Nucleus accumbens (tissue), 56 donors: Measurements from ENCODE around the gene RHOC.

Source experiments
- DNase-seq, 56 donors: peaks; one replicate each; lab custom pipeline; 2025; lab: John Stamatoyannopoulos, UW

The RHOC gene

GRCh38 chr1:112718691-112719418 is 11.9 kb upstream of the RHOC start:
- peak in 47 of 56 donors; percentile 23 to 88 (median 61) for DNase-seq

GRCh38 chr1:112717263-112717873 is 10.4 kb upstream of the RHOC start:
- no peak for DNase-seq

GRCh38 chr1:112716133-112716720 is 9.3 kb upstream of the RHOC start:
- peak in 54 of 56 donors; percentile 40 to 94 (median 79) for DNase-seq

GRCh38 chr1:112715264-112716053 is 8.5 kb upstream of the RHOC start, which contains the start of gene PPM1J:
PPM1J (minus strand) TSS chr1:112715332; CDS start chr1:112715301, 31 bp downstream.
- peak in 54 of 56 donors; percentile 27 to 92 (median 71) for DNase-seq

GRCh38 chr1:112714313-112715263 is 7.7 kb upstream of the RHOC start:
- peak in 4 of 56 donors; percentile 30 to 55 (median 36) for DNase-seq

GRCh38 chr1:112713466-112714312 is 6.8 kb upstream of the RHOC start:
- no peak for DNase-seq

GRCh38 chr1:112712701-112713128 is 5.8 kb upstream of the RHOC start:
- no peak for DNase-seq

GRCh38 chr1:112712191-112712590 is 5.3 kb upstream of the RHOC start:
- DNase-seq: no peak

GRCh38 chr1:112711670-112712069 is 4.7 kb upstream of the RHOC start:
- DNase-seq: no peak

GRCh38 chr1:112711041-112711440 is 4.1 kb upstream of the RHOC start:
- peak in 1 of 56 donors; percentile 12 for DNase-seq

- DNase-seq: no peak
Measured at GRCh38 chr1:112710586-112710985, 3.7 kb upstream of the RHOC start.

- DNase-seq: no peak
Measured at GRCh38 chr1:112710159-112710558, 3.2 kb upstream of the RHOC start.

GRCh38 chr1:112708489-112708888 is 1.6 kb upstream of the RHOC start:
- no peak for DNase-seq

- no peak for DNase-seq
Measured at GRCh38 chr1:112708002-112708448, 1.1 kb upstream of the RHOC start.

GRCh38 chr1:112707221-112708001 is 484 bp upstream of the RHOC start:
- DNase-seq: peak in 52 of 56 donors; percentile 31 to 83 (median 63)

- DNase-seq: peak in 23 of 56 donors; percentile 46 to 91 (median 64)
Measured at GRCh38 chr1:112704934-112705627, 1.8 kb downstream of the RHOC start.

- DNase-seq: peak in 51 of 56 donors; percentile 57 to 92 (median 84)
Measured at GRCh38 chr1:112704391-112704933, 2.5 kb downstream of the RHOC start.
